ENCODE results near the gene MAP2K7.

DNA sequence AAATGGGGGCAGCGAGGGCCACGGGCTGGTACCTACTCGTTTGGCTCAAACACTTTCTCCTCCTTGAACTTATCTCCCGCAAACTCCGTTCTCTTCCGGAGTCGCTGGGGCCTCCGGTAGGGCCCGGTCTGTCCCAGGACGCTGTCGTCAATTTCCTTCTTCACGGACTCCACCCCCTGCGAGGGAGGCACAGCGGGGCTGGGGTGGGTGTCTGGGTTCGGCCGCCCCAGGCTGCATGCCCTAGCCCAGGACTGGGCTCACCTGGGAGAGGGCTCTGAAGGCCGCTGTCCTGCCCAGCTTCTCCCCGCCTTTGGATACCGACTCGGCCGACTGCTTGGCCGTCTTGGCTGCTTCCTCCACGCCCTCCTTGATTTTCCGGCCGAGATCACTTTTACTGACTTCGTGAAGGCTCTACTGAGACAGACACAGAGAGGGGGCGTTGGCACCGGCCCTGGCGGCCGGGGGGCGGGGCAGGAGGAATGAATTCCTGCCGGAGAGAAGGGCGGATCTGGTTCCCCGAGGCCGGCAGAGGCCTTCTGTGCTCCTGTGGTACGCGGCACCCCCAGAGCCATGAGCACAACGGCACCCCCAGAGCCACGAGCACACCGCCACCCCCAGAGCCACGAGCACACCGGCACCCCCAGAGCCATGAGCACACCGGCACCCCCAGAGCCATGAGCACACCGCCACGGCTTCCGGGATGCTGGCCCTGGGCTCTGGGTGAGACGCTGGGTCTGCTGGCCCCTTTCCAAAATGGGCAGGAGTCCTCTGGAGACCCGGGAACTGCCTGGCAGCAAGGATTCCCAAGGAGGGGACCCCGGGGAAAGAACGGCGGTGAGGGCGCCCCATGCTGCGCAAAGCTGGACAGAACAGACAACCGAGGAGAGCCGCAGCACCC lies 30.4 kb downstream of the MAP2K7 start:
- no peak for TF ChIP-seq NFIC (IDR thresholded peaks at IDR 0.05)
- no peak for TF ChIP-seq MAX (IDR thresholded peaks at IDR 0.05)
- no peak for TF ChIP-seq YY1 (IDR thresholded peaks at IDR 0.05; ENCODE audit: low read depth)
- TF ChIP-seq TAF1 (IDR thresholded peaks at IDR 0.05; ENCODE audit: low read depth): no peak
- no peak for TF ChIP-seq REST (IDR thresholded peaks at IDR 0.05; ENCODE audit: low read depth)

All from Ishikawa (cell line).